K562 (cell line): ENCODE results near the gene CCM2. TPM values are rescaled to one million over a fixed set of nuclear protein-coding genes. Genes with fewer than 3 reads are reported as not detected.

Source experiments
- ATAC-seq: fragments of 200-7000 bp; cut with Tn5 transposase; 3 replicates; pipeline ENCODE4 v1.9.1; 2020; ENCODE audit warnings: moderate library complexity
- BruUV-seq: library from RNA; stranded (reverse); fragments of 400-500 nt; replicated peaks from 2 replicates; lab custom pipeline; 2021; lab: Mats Ljungman, UMichigan
- CTCF ChIA-PET: fragments of 300-600 bp; formaldehyde crosslinking; extraction: SDS; loops from one replicate; lab custom pipeline; 2021; ENCODE audit warnings: low intra/inter-chr PET ratio; lab: Yijun Ruan, JAX
- POLR2A ChIA-PET: fragments of 300-600, 350-650 bp; sonication (Branson Sonifier 250); formaldehyde crosslinking; extraction: SDS; loops from one replicate; lab custom pipeline; 2021; ENCODE audit warnings: antibody characterized with exemption, inconsistent platforms; lab: Yijun Ruan, JAX
- DNase-seq, 4 experiments: peaks; one replicate each; pipeline versions ENCODE4 v3.0.0 to v3.0.0-alpha.2; 2011 to 2018; ENCODE audit warnings: low spot score in 3 of 4, mixed read lengths in 3 of 4; ENCODE audit errors: extremely low read depth in 1 of 4
- FAIRE-seq: peaks from 2 replicates; lab custom pipeline; 2011; peaks lifted over from hg19 to GRCh38; lab: Jason Lieb, UNC
- H2AFZ ChIP-seq: 2 replicates; pipeline ENCODE4 v1.6.0; 2011; ENCODE audit warnings: low read depth, low read length, control low read depth, inconsistent platforms
- H3K27ac ChIP-seq: fragments of 200-600 bp; 3 replicates; pipeline ENCODE4 v1.8.0; 2011; ENCODE audit warnings: low read depth, mild to moderate bottlenecking, control low read depth, inconsistent platforms, low read length, moderate library complexity, mixed read lengths; ENCODE audit errors: extremely low read depth
- H3K27me3 ChIP-seq, 2 experiments: fragments of 300-600 bp in 1 of 2; 2 replicates in 1 of 2; 3 replicates in 1 of 2; pipeline versions ENCODE4 v1.6.0 to v1.8.0; 2011; ENCODE audit warnings: inconsistent platforms in 2 of 2, low read length in 2 of 2, mild to moderate bottlenecking in 1 of 2, mixed read lengths in 1 of 2, moderate library complexity in 1 of 2; ENCODE audit not compliant: control insufficient read depth in 2 of 2, insufficient read depth in 2 of 2
- H3K36me3 ChIP-seq: fragments of 300-600 bp; 3 replicates; pipeline ENCODE4 v1.8.0; 2011; ENCODE audit warnings: mild to moderate bottlenecking, low read length, inconsistent platforms; ENCODE audit not compliant: control insufficient read depth, insufficient read depth
- H3K4me1 ChIP-seq, 2 experiments: fragments of 200-600 bp in 1 of 2; replicated peaks in 1 of 2; 2 replicates in 1 of 2; 3 replicates in 1 of 2; pipeline versions ENCODE4 v1.5.1 to v1.8.0; 2011; ENCODE audit warnings: inconsistent platforms in 2 of 2, low read length in 2 of 2, mild to moderate bottlenecking in 1 of 2, mixed read lengths in 1 of 2, moderate library complexity in 1 of 2; ENCODE audit not compliant: control insufficient read depth in 2 of 2, insufficient read depth in 2 of 2
- H3K4me2 ChIP-seq: 2 replicates; pipeline ENCODE4 v1.6.1; 2011; ENCODE audit warnings: low read length, control low read depth, inconsistent platforms, mixed read lengths; ENCODE audit not compliant: insufficient read depth
- H3K4me3 ChIP-seq: fragments of 200-600 bp; sonication (generic), shearing (Covaris generic); 2 replicates; pipeline ENCODE4 v1.5.1; 2016; ENCODE audit warnings: control low read depth, inconsistent platforms
- H3K79me2 ChIP-seq: fragments of 200-600 bp; 3 replicates; pipeline ENCODE4 v1.8.0; 2011; ENCODE audit warnings: low read length, inconsistent platforms; ENCODE audit not compliant: control insufficient read depth, insufficient read depth
- H3K9ac ChIP-seq, 2 experiments: 2 replicates each; pipeline versions ENCODE4 v1.6.0 to v1.6.1; 2011; ENCODE audit warnings: low read depth in 2 of 2, low read length in 2 of 2, control low read depth in 1 of 2, inconsistent platforms in 1 of 2, mild to moderate bottlenecking in 1 of 2, mixed read lengths in 1 of 2; ENCODE audit not compliant: insufficient read depth in 1 of 2
- H3K9me1 ChIP-seq: one replicate; pipeline ENCODE4 v1.6.0; 2011; ENCODE audit warnings: inconsistent platforms, mild to moderate bottlenecking, low read length, moderate library complexity; ENCODE audit not compliant: control insufficient read depth, insufficient read depth
- H3K9me3 ChIP-seq: replicated peaks from 2 replicates; pipeline ENCODE4 v1.5.1; 2011; ENCODE audit warnings: low read depth, low read length, inconsistent platforms; ENCODE audit not compliant: control insufficient read depth, insufficient read depth
- H4K20me1 ChIP-seq: replicated peaks from 2 replicates; pipeline ENCODE4 v1.6.1; 2011; ENCODE audit warnings: low read length, inconsistent platforms, mixed read lengths; ENCODE audit not compliant: control insufficient read depth, insufficient read depth
- CBFA2T2 ChIP-seq: fragments of 450-650 bp; conservative IDR thresholded peaks from 2 replicates; pipeline ENCODE4 v1.6.1; 2017; ENCODE audit warnings: mild to moderate bottlenecking
- HDGF ChIP-seq: fragments of 450-650 bp; IDR thresholded peaks from 2 replicates; pipeline ENCODE4 v1.6.1; 2016
- HINFP ChIP-seq: fragments of 450-650 bp; conservative IDR thresholded peaks from 2 replicates; pipeline ENCODE4 v1.6.1; 2016; ENCODE audit warnings: missing genetic modification characterization, low read depth, mild to moderate bottlenecking, control low read depth, missing compliant biosample characterization
- NR3C1 ChIP-seq: sonication (generic); formaldehyde crosslinking; IDR thresholded peaks from 2 replicates; pipeline ENCODE4 v1.8.1; 2022; ENCODE audit warnings: missing genetic modification reagents
- SMAD2 ChIP-seq: fragments of 150-350 bp; IDR thresholded peaks from 2 replicates; pipeline ENCODE4 v1.6.1; 2014; ENCODE audit warnings: low read depth, mild to moderate bottlenecking, low read length
- TBP ChIP-seq: optimal IDR thresholded peaks from 2 replicates; pipeline ENCODE3; 2011; ENCODE audit warnings: low read depth, low read length, improper control_type of control experiment
- ZFP30 ChIP-seq: fragments of 250-450 bp; sonication (Bioruptor Pico); IDR thresholded peaks from 2 replicates; pipeline ENCODE4 v1.8.0; 2022; ENCODE audit warnings: moderate library complexity, mild to moderate bottlenecking, inconsistent platforms, borderline replicate concordance
- ZNF140 ChIP-seq: fragments of 250-450 bp; sonication (Bioruptor Pico); IDR thresholded peaks from 2 replicates; pipeline ENCODE4 v1.8.0; 2021; ENCODE audit warnings: moderate library complexity, mild to moderate bottlenecking, inconsistent platforms
- ZNF707 ChIP-seq: fragments of 250-450 bp; sonication (Bioruptor Pico); conservative IDR thresholded peaks from 2 replicates; pipeline ENCODE4 v1.8.0; 2022; ENCODE audit warnings: inconsistent platforms, mild to moderate bottlenecking, moderate library complexity
- ZNF764 ChIP-seq: fragments of 250-450 bp; sonication (Bioruptor Pico); IDR thresholded peaks from 2 replicates; pipeline ENCODE4 v1.4.0; 2020; ENCODE audit warnings: low read depth, mild to moderate bottlenecking, moderate library complexity
- WGBS: fragments of 100-300 bp; shearing (Covaris generic); methylation state at CpG from one replicate; pipeline ENCODE4 v1.1.6; 2016; ENCODE audit warnings: low coverage, mixed read lengths; ENCODE audit not compliant: insufficient coverage; ENCODE audit errors: missing lambda C conversion rate; 5-methylcytosine and 5-hydroxymethylcytosine counted together
- in situ Hi-C: fragments of 300-500 bp; cut with MboI; formaldehyde crosslinking; loops from 4 replicates; pipeline ENCODE4 v1.15.0; 2018; ENCODE audit warnings: inconsistent platforms, mixed read lengths
- intact Hi-C: fragments of 100-400 bp; cut with micrococcal nuclease; formaldehyde crosslinking; loops from 2 replicates; pipeline ENCODE4 v1.14.2; 2022
- polyA plus RNA-seq, 8 experiments: library from polyadenylated mRNA; depleted of rRNA in 4 of 8; stranded (reverse) in 5 of 8; unstranded in 3 of 8; fragments of >200 nt; fragmentation: Nextera tagmentation in 2 of 8; fragmentation: Illumina TruSeq in 1 of 8; extraction: Ambion mirVana in 2 of 8; extraction: Trizol in 1 of 8; gene quantifications; 2 replicates each; pipeline versions ENCODE4 v1.2.1 to v1.2.3, GENCODE V29; 2011 to 2014; ENCODE audit warnings: inconsistent platforms in 1 of 8, missing spikeins in 1 of 8
- total RNA-seq, 7 experiments: library from RNA; depleted of rRNA in 6 of 7; stranded (reverse); fragments of >200 nt in 6 of 7; fragmentation: Illumina TruSeq in 2 of 7; extraction: Trizol in 2 of 7; gene quantifications; 2 replicates each; pipeline versions ENCODE4 v1.2.1 to v1.2.3, GENCODE V29; 2011 to 2021; ENCODE audit warnings: low replicate concordance in 1 of 7
- TF ChIP-seq, protein P1 (sequence below): fragments of 450-650 bp; IDR thresholded peaks from 2 replicates; pipeline ENCODE4 v1.7.1; 2018; ENCODE audit warnings: mild to moderate bottlenecking, low read depth; ENCODE audit not compliant: partially characterized antibody

Gene CCM2
- total and polyA plus RNA-seq, 9 of the 15 experiments (the other 6 are each of a cell fraction or from before 2014, with no cell fraction given) = 0.41 to 38.6 (median 25.9) TPM

- peaks cover 15% of the 10 kb centered on the region for H4K20me1 ChIP-seq
- no peaks in the 10 kb centered on the region for H3K9me3 ChIP-seq
- POLR2A ChIA-PET = interaction anchor here (0.6 to 1.3 kb wide), 2 partner anchors 13 to 69 kb away, joined by 3 read pairs; no protein-coding TSS in a partner anchor
- H3K27me3 ChIP-seq = no peaks in the 10 kb centered on the region
- BruUV-seq = no TSS peak
- TF ChIP-seq HDGF = no peak
- no peak for TF ChIP-seq ZNF707 (CRISPR knock-in tag)
- DNase-seq (peak in 1 of 4 experiments; percentile 3), ATAC-seq (no peak), FAIRE-seq (peak; percentile 44)
- no peak overlapping the region for H2AFZ ChIP-seq
- peaks cover 30% of the 10 kb centered on the region; the same call in 2 of the 3 replicates for H3K36me3 ChIP-seq
- no peak overlapping the region for H3K4me2 ChIP-seq
- H3K79me2 ChIP-seq = peaks cover 71% of the 10 kb centered on the region
- peaks cover 0 to 3% of the 10 kb centered on the region in 2 experiments; a peak in 1 of 5 replicates for H3K4me1 ChIP-seq
- intact Hi-C loops (no loop called here), in situ Hi-C loops (no loop called here)
- no peaks in the 10 kb centered on the region for H3K9me1 ChIP-seq
- H3K9ac ChIP-seq = no peak overlapping the region
- CTCF ChIA-PET = no interaction called here
- no peak overlapping the region for H3K4me3 ChIP-seq
- 71% methylated on average over 1 of the region's 1 CpG for WGBS
- no peak overlapping the region for H3K27ac ChIP-seq
Observed at GRCh38 chr7:45033261-45033930, 33.4 kb downstream of the CCM2 start.

- peaks cover 71% of the 10 kb centered on the region for H3K79me2 ChIP-seq
- no peaks in the 10 kb centered on the region for H3K27me3 ChIP-seq
- ChIA-PET POLR2A (interaction anchor here (1.3 kb wide), 1 partner anchor 12 kb away, joined by 3 read pairs; no protein-coding TSS in a partner anchor), CTCF (no interaction called here)
- H3K4me1 ChIP-seq = peaks cover 0 to 3% of the 10 kb centered on the region in 2 experiments; a peak in 1 of 5 replicates
- intact Hi-C loops (no loop called here), in situ Hi-C loops (no loop called here)
- WGBS = 71% methylated on average over 4 of the region's 4 CpGs
- peaks cover 32% of the 10 kb centered on the region; the same call in 2 of the 3 replicates for H3K36me3 ChIP-seq
- H3K4me2 ChIP-seq = no peak overlapping the region
- no peak overlapping the region for H3K27ac ChIP-seq
- DNase-seq (no peak), ATAC-seq (0 out of 3 replicates have a peak, but pooled peaks have one; percentile 31), FAIRE-seq (no peak)
- H3K9me3 ChIP-seq = no peaks in the 10 kb centered on the region
- no peak overlapping the region for H3K9ac ChIP-seq
- no peak overlapping the region for H2AFZ ChIP-seq
- BruUV-seq = no TSS peak
- H4K20me1 ChIP-seq = peaks cover 15% of the 10 kb centered on the region
- no peaks in the 10 kb centered on the region for H3K9me1 ChIP-seq
- H3K4me3 ChIP-seq = no peak overlapping the region
- TF ChIP-seq TBP (no peak), HINFP (no peak), SMAD2 (no peak), ZNF764 (CRISPR knock-in tag) (no peak), ZNF140 (CRISPR knock-in tag) (no peak), NR3C1 (CRISPR knock-in tag) (no peak), CBFA2T2 (no peak), ZFP30 (CRISPR knock-in tag) (no peak)
- TF ChIP-seq, protein P1, sequence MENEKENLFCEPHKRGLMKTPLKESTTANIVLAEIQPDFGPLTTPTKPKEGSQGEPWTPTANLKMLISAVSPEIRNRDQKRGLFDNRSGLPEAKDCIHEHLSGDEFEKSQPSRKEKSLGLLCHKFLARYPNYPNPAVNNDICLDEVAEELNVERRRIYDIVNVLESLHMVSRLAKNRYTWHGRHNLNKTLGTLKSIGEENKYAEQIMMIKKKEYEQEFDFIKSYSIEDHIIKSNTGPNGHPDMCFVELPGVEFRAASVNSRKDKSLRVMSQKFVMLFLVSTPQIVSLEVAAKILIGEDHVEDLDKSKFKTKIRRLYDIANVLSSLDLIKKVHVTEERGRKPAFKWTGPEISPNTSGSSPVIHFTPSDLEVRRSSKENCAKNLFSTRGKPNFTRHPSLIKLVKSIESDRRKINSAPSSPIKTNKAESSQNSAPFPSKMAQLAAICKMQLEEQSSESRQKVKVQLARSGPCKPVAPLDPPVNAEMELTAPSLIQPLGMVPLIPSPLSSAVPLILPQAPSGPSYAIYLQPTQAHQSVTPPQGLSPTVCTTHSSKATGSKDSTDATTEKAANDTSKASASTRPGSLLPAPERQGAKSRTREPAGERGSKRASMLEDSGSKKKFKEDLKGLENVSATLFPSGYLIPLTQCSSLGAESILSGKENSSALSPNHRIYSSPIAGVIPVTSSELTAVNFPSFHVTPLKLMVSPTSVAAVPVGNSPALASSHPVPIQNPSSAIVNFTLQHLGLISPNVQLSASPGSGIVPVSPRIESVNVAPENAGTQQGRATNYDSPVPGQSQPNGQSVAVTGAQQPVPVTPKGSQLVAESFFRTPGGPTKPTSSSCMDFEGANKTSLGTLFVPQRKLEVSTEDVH = no peak
Observed at GRCh38 chr7:45033931-45034290, 33.9 kb downstream of the CCM2 start.
